Measurements from ENCODE around the gene RGS19. TPM values are rescaled to one million over a fixed set of nuclear protein-coding genes. Genes with fewer than 3 reads are reported as not detected.

The RGS19 gene
- total RNA-seq, 1 donor from 2014 or later = 2.0 TPM

DNA sequence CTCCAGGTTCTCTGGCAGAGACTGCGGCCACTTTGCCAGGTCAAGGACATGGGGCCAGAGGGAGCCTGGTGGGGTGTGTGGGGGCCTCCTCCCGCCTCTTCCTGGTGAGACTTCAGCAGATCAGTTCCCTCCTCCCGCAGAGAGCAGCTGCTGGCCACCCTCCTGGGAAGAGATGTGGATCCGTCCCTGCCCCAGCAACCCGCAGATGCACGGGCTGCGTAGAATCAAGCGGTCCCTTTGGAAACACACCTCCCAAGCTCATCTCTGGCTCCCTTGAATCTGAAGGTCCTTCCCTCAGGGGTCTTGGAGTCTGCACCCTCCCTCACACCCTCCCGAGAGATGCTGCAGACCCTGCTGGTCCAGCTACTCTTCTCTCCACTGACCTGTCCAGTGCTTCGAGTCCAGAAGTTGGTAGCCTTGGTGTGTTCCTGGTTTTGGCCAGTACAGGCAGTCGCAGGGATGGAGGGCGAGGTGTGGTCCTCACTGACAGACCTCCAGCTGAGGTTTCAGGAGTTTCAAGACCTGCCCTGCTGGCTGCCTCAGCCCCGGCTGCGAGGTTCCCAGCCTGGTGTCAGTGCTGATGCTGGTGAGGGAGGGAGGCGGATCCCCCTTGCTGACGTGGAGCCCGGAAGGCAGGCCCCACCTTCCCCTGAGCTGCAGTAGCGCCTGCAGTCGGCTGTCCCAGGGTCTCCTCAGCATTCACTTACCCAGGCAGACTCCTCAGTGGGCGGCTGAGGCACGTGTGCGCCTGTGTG lies 27.8 kb upstream of the RGS19 start, which contains the start of gene NPBWR2:
Gene NPBWR2 (minus strand): TSS at position 585 of the 755 bp plus-strand sequence. CDS start 734 bp downstream, outside the sequence.
- Histone ChIP-seq H3K27me3 (peaks cover 22% of the 10 kb centered on the region), H3K9ac (no peak within 1 kb of the TSS), H3K36me3 (no peaks in the 10 kb centered on the region), H3K4me3 (no peak within 1 kb of the TSS), H3F3A (ENCODE audit: low read depth) (no peaks in the 10 kb centered on the region), H3K4me2 (no peak within 1 kb of the TSS), H3K9me3 (ENCODE audit: low read depth) (no peaks in the 10 kb centered on the region), H4K20me1 (ENCODE audit: low read depth) (peaks cover 9% of the 10 kb centered on the region), H3K4me1 (peaks cover 4% of the 10 kb centered on the region), H3K79me2 (ENCODE audit: low read depth) (no peaks in the 10 kb centered on the region), H3K27ac (no peak within 1 kb of the TSS), H2AFZ (replicated peaks) (no peak within 1 kb of the TSS)
- DNase-seq (ENCODE audit: low spot score) = peak; percentile 45
- no peak within 1 kb of the TSS for H3K27ac Mint-ChIP-seq
- no peak for TF ChIP-seq EZH2 (IDR thresholded peaks at IDR 0.05)
- TF ChIP-seq, protein P1, sequence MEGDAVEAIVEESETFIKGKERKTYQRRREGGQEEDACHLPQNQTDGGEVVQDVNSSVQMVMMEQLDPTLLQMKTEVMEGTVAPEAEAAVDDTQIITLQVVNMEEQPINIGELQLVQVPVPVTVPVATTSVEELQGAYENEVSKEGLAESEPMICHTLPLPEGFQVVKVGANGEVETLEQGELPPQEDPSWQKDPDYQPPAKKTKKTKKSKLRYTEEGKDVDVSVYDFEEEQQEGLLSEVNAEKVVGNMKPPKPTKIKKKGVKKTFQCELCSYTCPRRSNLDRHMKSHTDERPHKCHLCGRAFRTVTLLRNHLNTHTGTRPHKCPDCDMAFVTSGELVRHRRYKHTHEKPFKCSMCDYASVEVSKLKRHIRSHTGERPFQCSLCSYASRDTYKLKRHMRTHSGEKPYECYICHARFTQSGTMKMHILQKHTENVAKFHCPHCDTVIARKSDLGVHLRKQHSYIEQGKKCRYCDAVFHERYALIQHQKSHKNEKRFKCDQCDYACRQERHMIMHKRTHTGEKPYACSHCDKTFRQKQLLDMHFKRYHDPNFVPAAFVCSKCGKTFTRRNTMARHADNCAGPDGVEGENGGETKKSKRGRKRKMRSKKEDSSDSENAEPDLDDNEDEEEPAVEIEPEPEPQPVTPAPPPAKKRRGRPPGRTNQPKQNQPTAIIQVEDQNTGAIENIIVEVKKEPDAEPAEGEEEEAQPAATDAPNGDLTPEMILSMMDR (IDR thresholded peaks at IDR 0.05) = no peak
- TF ChIP-seq EZH2phosphoT487 (IDR thresholded peaks at IDR 0.05) = no peak
- peaks cover 12% of the 10 kb centered on the region for H3K4me1 Mint-ChIP-seq
- H3K27me3 Mint-ChIP-seq (ENCODE audit: insufficient read depth, low read depth) = peaks cover 24% of the 10 kb centered on the region
- no peaks in the 10 kb centered on the region for H3K36me3 Mint-ChIP-seq
- H3K4me3 Mint-ChIP-seq = peak within 1 kb of the TSS; percentile 31
- no peaks in the 10 kb centered on the region for H3K9me3 Mint-ChIP-seq

DNA sequence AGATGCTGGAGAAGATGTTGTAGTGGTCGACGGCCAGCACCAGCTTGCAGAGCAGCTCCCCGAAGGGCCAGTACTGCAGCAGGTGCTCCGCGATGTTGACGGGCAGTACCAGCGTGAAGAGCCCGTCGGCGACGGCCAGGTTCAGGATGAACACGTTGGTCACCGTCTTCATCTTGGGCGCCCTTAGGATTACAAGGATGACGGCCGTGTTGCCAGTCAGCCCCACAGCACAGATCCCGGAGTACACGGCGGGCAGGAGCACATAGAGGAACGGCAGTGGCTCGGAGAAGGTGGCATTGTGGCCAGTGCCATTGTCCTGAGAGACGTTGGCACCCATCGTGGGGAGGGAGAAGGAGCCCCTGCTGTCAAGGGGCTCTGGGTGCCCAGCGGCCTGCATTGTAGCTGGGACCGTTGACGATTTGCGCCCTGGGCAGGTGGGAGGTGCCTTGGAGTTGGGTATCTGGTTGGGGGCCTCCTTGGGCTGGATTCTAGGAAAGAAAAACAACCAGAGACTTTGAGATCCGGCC lies 27.2 kb upstream of the RGS19 start:
- TF ChIP-seq, protein P1 (IDR thresholded peaks at IDR 0.05) = no peak
- no peak for TF ChIP-seq EZH2phosphoT487 (IDR thresholded peaks at IDR 0.05)
- TF ChIP-seq EZH2 (IDR thresholded peaks at IDR 0.05) = no peak
- no peak overlapping the region for H3K27ac Mint-ChIP-seq

DNA sequence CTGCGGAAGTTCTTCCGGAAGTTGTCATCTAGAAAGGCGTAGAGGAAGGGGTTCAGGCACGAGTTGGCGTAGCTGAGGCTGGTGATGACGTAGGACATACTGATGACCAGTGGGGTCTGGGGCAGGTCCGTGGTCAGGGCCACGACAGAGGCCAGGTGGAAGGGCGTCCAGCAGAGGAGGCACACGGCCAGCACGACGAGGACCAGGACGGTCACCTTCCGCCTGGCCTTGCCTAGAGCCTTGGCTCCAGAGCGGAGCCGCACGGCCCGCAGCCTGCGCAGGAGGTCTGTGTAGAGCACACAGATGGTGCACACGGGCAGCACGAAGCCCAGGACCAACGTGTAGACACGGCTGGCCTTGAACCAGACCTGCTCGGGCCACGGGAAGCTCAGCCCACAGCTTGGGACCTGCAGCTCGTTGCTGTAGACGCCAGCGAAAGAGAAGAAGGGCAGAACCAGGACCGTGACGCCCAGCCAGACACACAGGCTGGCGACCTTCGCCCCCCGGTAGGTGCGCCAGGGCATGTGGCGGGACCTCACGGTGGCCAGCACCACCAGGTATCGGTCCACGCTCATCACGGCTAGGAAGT lies 26.6 kb upstream of the RGS19 start:
- no peaks in the 10 kb centered on the region for H3F3A ChIP-seq (ENCODE audit: low read depth)
- no peaks in the 10 kb centered on the region for H3K36me3 ChIP-seq
- no peak overlapping the region for H3K27ac Mint-ChIP-seq
- H3K27me3 Mint-ChIP-seq (ENCODE audit: insufficient read depth, low read depth) = peaks cover 30% of the 10 kb centered on the region
- peaks cover 4% of the 10 kb centered on the region for H3K4me1 ChIP-seq
- H3K9me3 ChIP-seq (ENCODE audit: low read depth) = no peaks in the 10 kb centered on the region
- no peak for DNase-seq (ENCODE audit: low spot score)
- H3K27ac ChIP-seq = no peak overlapping the region
- peaks cover 15% of the 10 kb centered on the region for H3K4me1 Mint-ChIP-seq
- no peaks in the 10 kb centered on the region for H3K9me3 Mint-ChIP-seq
- H3K79me2 ChIP-seq (ENCODE audit: low read depth) = no peaks in the 10 kb centered on the region
- no peak overlapping the region for H3K4me2 ChIP-seq
- TF ChIP-seq, protein P1 (IDR thresholded peaks at IDR 0.05) = no peak
- TF ChIP-seq EZH2 (IDR thresholded peaks at IDR 0.05) = no peak
- no peak for TF ChIP-seq EZH2phosphoT487 (IDR thresholded peaks at IDR 0.05)
- H3K9ac ChIP-seq = no peak overlapping the region
- no peak overlapping the region for H3K4me3 Mint-ChIP-seq
- no peak overlapping the region for H2AFZ ChIP-seq (replicated peaks)
- H3K36me3 Mint-ChIP-seq = no peaks in the 10 kb centered on the region
- no peak overlapping the region for H3K4me3 ChIP-seq
- peaks cover 9% of the 10 kb centered on the region for H4K20me1 ChIP-seq (ENCODE audit: low read depth)
- H3K27me3 ChIP-seq = peaks cover 34% of the 10 kb centered on the region

More for the DNA sequence above, 27.2 kb upstream of the RGS19 start:
- Histone ChIP-seq H3K36me3 (no peaks in the 10 kb centered on the region), H3F3A (ENCODE audit: low read depth) (no peaks in the 10 kb centered on the region), H2AFZ (replicated peaks) (no peak overlapping the region), H3K79me2 (ENCODE audit: low read depth) (no peaks in the 10 kb centered on the region), H3K9ac (no peak overlapping the region), H4K20me1 (ENCODE audit: low read depth) (peaks cover 9% of the 10 kb centered on the region), H3K4me3 (no peak overlapping the region), H3K4me2 (no peak overlapping the region), H3K27me3 (peaks cover 28% of the 10 kb centered on the region), H3K4me1 (peaks cover 4% of the 10 kb centered on the region), H3K27ac (no peak overlapping the region), H3K9me3 (ENCODE audit: low read depth) (no peaks in the 10 kb centered on the region)
- peaks cover 13% of the 10 kb centered on the region for H3K4me1 Mint-ChIP-seq
- H3K4me3 Mint-ChIP-seq = no peak overlapping the region
- H3K9me3 Mint-ChIP-seq = no peaks in the 10 kb centered on the region
- DNase-seq (ENCODE audit: low spot score) = no peak
- H3K27me3 Mint-ChIP-seq (ENCODE audit: insufficient read depth, low read depth) = peaks cover 25% of the 10 kb centered on the region
- H3K36me3 Mint-ChIP-seq = no peaks in the 10 kb centered on the region
